Measurements from ENCODE around the gene NR3C1.

The NR3C1 gene

GRCh38 chr5:143249851-143250250 is 153.6 kb downstream of the NR3C1 start:
- no peak overlapping the region for H3K27ac ChIP-seq (ENCODE audit: low read depth, low read length)
- WGBS = 97% methylated on average over 2 of the region's 2 CpGs

DNA sequence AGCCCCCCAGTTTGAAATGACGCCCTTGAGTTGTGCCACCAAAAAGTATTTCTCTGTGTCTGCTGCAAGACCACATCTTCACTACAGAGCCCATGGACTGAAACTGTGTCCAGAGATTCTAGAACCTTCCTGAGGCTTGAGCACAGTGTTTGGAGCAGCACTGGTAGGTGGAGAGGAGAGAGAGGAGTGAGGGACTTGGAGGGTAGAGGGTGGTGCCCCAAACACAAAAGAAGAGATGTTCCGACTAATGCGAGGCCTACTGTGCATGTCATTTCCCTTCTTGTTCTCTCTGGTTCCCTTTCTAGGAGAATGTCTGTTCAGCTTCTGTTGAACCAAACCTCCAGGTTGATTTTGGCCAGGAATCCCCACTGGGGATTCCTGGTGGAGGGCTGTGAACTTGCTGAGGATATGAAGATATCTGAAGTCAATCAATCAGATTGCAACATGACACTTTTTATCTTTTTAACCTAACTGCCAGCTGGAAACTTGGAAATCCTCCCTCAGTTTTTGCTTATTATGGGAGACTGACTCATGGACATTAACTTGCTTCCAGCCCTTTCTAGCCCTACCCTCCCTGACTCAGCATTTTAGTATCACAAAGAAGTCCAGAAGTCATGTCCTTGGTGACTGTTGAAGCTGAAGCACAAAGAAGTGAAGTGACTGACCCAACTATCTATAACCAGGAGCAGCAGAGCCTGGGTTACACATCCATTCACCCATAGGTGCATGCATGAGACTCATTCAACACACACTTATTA is 154.5 kb downstream of the NR3C1 start:
- WGBS = 95% methylated on average over 3 of the region's 3 CpGs
- no peak overlapping the region for H3K4me3 ChIP-seq (ENCODE audit: low read length)
- H3K36me3 ChIP-seq (ENCODE audit: insufficient read depth, low read length) = no peaks in the 10 kb centered on the region
- no peaks in the 10 kb centered on the region for H3K9me3 ChIP-seq (ENCODE audit: insufficient read depth, low read depth, low read length)
- no peak overlapping the region for H3K27ac ChIP-seq (ENCODE audit: low read depth, low read length)
- H3K4me1 ChIP-seq (ENCODE audit: insufficient read depth, low read length) = no peaks in the 10 kb centered on the region
- H3K9ac ChIP-seq (ENCODE audit: low read depth, low read length) = no peak overlapping the region
- no peaks in the 10 kb centered on the region for H3K27me3 ChIP-seq (ENCODE audit: insufficient read depth, low read length)

More at GRCh38 chr5:143249851-143250250, 153.6 kb downstream of the NR3C1 start:
- Histone ChIP-seq H3K27me3 (ENCODE audit: insufficient read depth, low read length) (no peaks in the 10 kb centered on the region), H3K9ac (ENCODE audit: low read depth, low read length) (no peak overlapping the region), H3K4me3 (ENCODE audit: low read length) (no peak overlapping the region), H3K4me1 (ENCODE audit: insufficient read depth, low read length) (no peaks in the 10 kb centered on the region), H3K36me3 (ENCODE audit: insufficient read depth, low read length) (no peaks in the 10 kb centered on the region), H3K9me3 (ENCODE audit: insufficient read depth, low read depth, low read length) (no peaks in the 10 kb centered on the region)

DNA sequence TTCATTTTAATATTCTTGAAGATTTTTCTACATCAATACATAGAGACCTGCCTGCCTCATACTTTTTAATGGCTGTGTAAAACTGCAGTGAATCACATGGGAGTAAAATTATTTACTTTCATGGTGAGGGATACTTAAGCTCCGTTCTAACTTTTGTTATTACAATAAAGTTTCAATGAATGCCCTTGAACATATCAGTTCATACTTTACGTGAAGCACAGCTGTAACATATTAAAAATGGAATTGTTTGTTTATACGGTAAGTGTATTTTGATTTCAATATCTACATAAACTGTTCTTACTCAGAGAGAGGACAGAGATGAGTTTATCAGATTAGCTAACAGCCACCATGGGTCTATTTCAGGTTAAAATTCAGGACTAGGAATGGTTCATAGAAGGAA is 155.1 kb downstream of the NR3C1 start:
- Histone ChIP-seq H3K9me3 (ENCODE audit: insufficient read depth, low read depth, low read length) (no peaks in the 10 kb centered on the region), H3K4me1 (ENCODE audit: insufficient read depth, low read length) (no peaks in the 10 kb centered on the region), H3K4me3 (ENCODE audit: low read length) (no peak overlapping the region), H3K27ac (ENCODE audit: low read depth, low read length) (no peak overlapping the region), H3K27me3 (ENCODE audit: insufficient read depth, low read length) (no peaks in the 10 kb centered on the region), H3K36me3 (ENCODE audit: insufficient read depth, low read length) (no peaks in the 10 kb centered on the region), H3K9ac (ENCODE audit: low read depth, low read length) (no peak overlapping the region)
- WGBS = 100% methylated on average over 2 of the region's 3 CpGs

DNA sequence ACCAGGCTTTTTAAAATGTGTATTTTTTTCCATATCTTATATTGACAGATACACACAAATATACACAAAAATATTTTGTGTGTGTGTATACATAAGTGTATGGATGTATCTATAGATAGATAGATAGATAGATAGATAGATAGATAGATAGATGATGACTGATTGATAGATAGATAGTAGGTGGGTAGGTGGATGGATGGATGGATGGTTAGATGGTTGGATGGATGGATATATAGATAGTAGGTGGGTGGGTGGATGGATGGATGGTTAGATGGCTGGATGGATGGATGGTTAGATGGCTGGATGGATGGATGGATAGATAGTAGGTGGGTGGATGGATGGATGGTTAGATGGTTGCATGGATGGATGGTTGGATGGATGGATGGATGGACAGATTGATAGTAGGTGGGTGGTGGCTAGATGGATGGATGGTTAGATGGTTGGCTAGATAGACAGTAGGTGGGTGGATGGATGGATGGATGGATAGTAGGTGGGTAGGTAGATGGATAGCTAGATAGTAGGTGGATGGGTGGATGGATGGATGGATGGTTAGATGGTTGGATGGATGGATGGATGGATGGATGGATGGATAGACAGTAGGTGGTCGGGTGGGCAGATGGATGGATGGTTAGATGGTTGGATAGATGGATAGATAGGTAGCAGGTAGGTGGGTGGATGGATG is 156.2 kb downstream of the NR3C1 start:
- no peaks in the 10 kb centered on the region for H3K4me1 ChIP-seq (ENCODE audit: insufficient read depth, low read length)
- no peak overlapping the region for H3K9ac ChIP-seq (ENCODE audit: low read depth, low read length)
- H3K36me3 ChIP-seq (ENCODE audit: insufficient read depth, low read length) = no peaks in the 10 kb centered on the region
- H3K4me3 ChIP-seq (ENCODE audit: low read length) = no peak overlapping the region
- WGBS = 87% methylated on average over 1 of the region's 1 CpG
- H3K27me3 ChIP-seq (ENCODE audit: insufficient read depth, low read length) = no peaks in the 10 kb centered on the region
- no peak overlapping the region for H3K27ac ChIP-seq (ENCODE audit: low read depth, low read length)
- no peaks in the 10 kb centered on the region for H3K9me3 ChIP-seq (ENCODE audit: insufficient read depth, low read depth, low read length)

GRCh38 chr5:143245929-143246561 is 157.4 kb downstream of the NR3C1 start:
- Histone ChIP-seq H3K27me3 (ENCODE audit: insufficient read depth, low read length) (no peaks in the 10 kb centered on the region), H3K36me3 (ENCODE audit: insufficient read depth, low read length) (no peaks in the 10 kb centered on the region), H3K9ac (ENCODE audit: low read depth, low read length) (no peak overlapping the region), H3K4me3 (ENCODE audit: low read length) (no peak overlapping the region), H3K27ac (ENCODE audit: low read depth, low read length) (no peak overlapping the region), H3K4me1 (ENCODE audit: insufficient read depth, low read length) (no peaks in the 10 kb centered on the region), H3K9me3 (ENCODE audit: insufficient read depth, low read depth, low read length) (no peaks in the 10 kb centered on the region)
- 92% methylated on average over 11 of the region's 11 CpGs for WGBS

GRCh38 chr5:143244990-143245389 is 158.5 kb downstream of the NR3C1 start:
- no peak overlapping the region for H3K27ac ChIP-seq (ENCODE audit: low read depth, low read length)
- WGBS = 80% methylated on average over 2 of the region's 2 CpGs
- H3K4me3 ChIP-seq (ENCODE audit: low read length) = no peak overlapping the region
- H3K27me3 ChIP-seq (ENCODE audit: insufficient read depth, low read length) = no peaks in the 10 kb centered on the region
- H3K9ac ChIP-seq (ENCODE audit: low read depth, low read length) = no peak overlapping the region
- no peaks in the 10 kb centered on the region for H3K9me3 ChIP-seq (ENCODE audit: insufficient read depth, low read depth, low read length)
- H3K4me1 ChIP-seq (ENCODE audit: insufficient read depth, low read length) = no peaks in the 10 kb centered on the region
- H3K36me3 ChIP-seq (ENCODE audit: insufficient read depth, low read length) = no peaks in the 10 kb centered on the region

GRCh38 chr5:143244000-143244736 is 159.3 kb downstream of the NR3C1 start:
- no peaks in the 10 kb centered on the region for H3K36me3 ChIP-seq (ENCODE audit: insufficient read depth, low read length)
- H3K4me3 ChIP-seq (ENCODE audit: low read length) = no peak overlapping the region
- no peak overlapping the region for H3K27ac ChIP-seq (ENCODE audit: low read depth, low read length)
- no peaks in the 10 kb centered on the region for H3K4me1 ChIP-seq (ENCODE audit: insufficient read depth, low read length)
- WGBS = 86% methylated on average over 16 of the region's 16 CpGs
- no peaks in the 10 kb centered on the region for H3K9me3 ChIP-seq (ENCODE audit: insufficient read depth, low read depth, low read length)
- no peak overlapping the region for H3K9ac ChIP-seq (ENCODE audit: low read depth, low read length)
- no peaks in the 10 kb centered on the region for H3K27me3 ChIP-seq (ENCODE audit: insufficient read depth, low read length)

GRCh38 chr5:143243103-143243502 is 160.4 kb downstream of the NR3C1 start:
- Histone ChIP-seq H3K9ac (ENCODE audit: low read depth, low read length) (no peak overlapping the region), H3K4me1 (ENCODE audit: insufficient read depth, low read length) (no peaks in the 10 kb centered on the region; the same call in 1 of the 2 replicates), H3K36me3 (ENCODE audit: insufficient read depth, low read length) (no peaks in the 10 kb centered on the region), H3K4me3 (ENCODE audit: low read length) (no peak overlapping the region), H3K27me3 (ENCODE audit: insufficient read depth, low read length) (no peaks in the 10 kb centered on the region), H3K27ac (ENCODE audit: low read depth, low read length) (no peak overlapping the region), H3K9me3 (ENCODE audit: insufficient read depth, low read depth, low read length) (no peaks in the 10 kb centered on the region)
- WGBS = 92% methylated on average over 6 of the region's 6 CpGs

- Histone ChIP-seq H3K9me3 (ENCODE audit: insufficient read depth, low read depth, low read length) (no peaks in the 10 kb centered on the region), H3K4me3 (ENCODE audit: low read length) (no peak overlapping the region)
- WGBS = 100% methylated on average over 1 of the region's 1 CpG
Measured at GRCh38 chr5:143241892-143242291, 161.6 kb downstream of the NR3C1 start.

DNA sequence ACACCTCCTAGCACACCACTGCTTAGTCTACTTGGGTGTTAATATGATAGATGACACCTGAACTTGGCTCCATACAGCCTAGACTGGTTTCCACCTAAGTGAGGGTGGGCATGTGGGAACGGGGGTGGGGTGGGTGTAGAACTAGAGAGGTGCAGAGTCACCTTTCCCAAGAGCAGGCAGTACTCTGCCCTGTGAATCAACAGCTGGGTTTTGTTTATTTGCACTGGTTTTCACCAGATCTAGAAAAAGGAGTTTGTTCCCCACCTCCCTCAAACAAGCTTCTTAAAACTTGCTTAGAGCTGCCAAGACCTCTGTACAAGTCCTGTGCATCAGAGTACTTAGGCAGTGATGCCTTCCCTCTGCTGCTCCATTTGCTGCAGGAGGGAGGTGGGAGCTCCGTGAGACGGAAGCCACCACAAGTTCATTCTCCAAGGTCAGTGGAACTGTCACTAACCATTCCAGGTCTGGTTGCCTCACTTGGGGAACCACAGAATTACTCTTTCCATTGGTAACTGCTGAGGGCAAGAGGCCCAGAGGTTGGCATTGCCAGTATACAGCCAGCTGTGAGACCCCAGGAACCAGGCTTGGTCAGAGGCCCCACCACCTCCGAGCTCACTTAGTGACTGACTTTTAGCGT is 163.5 kb downstream of the NR3C1 start:
- Histone ChIP-seq H3K27ac (ENCODE audit: low read depth, low read length) (no peak overlapping the region), H3K27me3 (ENCODE audit: insufficient read depth, low read length) (no peaks in the 10 kb centered on the region), H3K9me3 (ENCODE audit: insufficient read depth, low read depth, low read length) (no peaks in the 10 kb centered on the region), H3K36me3 (ENCODE audit: insufficient read depth, low read length) (no peaks in the 10 kb centered on the region), H3K4me3 (ENCODE audit: low read length) (no peak overlapping the region), H3K9ac (ENCODE audit: low read depth, low read length) (no peak overlapping the region), H3K4me1 (ENCODE audit: insufficient read depth, low read length) (no peaks in the 10 kb centered on the region; the same call in 1 of the 2 replicates)
- WGBS = 95% methylated on average over 5 of the region's 5 CpGs

More at GRCh38 chr5:143241892-143242291, 161.6 kb downstream of the NR3C1 start:
- Histone ChIP-seq H3K36me3 (ENCODE audit: insufficient read depth, low read length) (no peaks in the 10 kb centered on the region), H3K27ac (ENCODE audit: low read depth, low read length) (no peak overlapping the region), H3K4me1 (ENCODE audit: insufficient read depth, low read length) (no peaks in the 10 kb centered on the region; the same call in 1 of the 2 replicates), H3K9ac (ENCODE audit: low read depth, low read length) (no peak overlapping the region), H3K27me3 (ENCODE audit: insufficient read depth, low read length) (no peaks in the 10 kb centered on the region)
